HG03097 (cell line): Measurements from ENCODE around the gene SLC47A2.
"Not testable (repeated sequence)": the region's sequence is repeated elsewhere in the genome, so short reads cannot be mapped to it uniquely, and the experiment has no call there.

Experiments
- ATAC-seq: cut with Tn5 transposase; IDR thresholded peaks from one replicate; pipeline ENCODE4 v1.9.1; 2021; ENCODE audit not compliant: unreplicated experiment, low FRiP score

Gene SLC47A2

GRCh38 chr17:19716108-19717030 lies at the start of gene SLC47A2:
TSS of gene SLC47A2 (minus strand) at chr17:19716584. CDS start at chr17:19716555, 29 bp downstream.
- ATAC-seq = no peak

GRCh38 chr17:19766016-19766415 lies 49.6 kb upstream of the SLC47A2 start:
- no peak for ATAC-seq

- not testable (repeated sequence) for ATAC-seq
Measured at GRCh38 chr17:19763991-19764390, 47.6 kb upstream of the SLC47A2 start.

GRCh38 chr17:19763416-19763815 lies 47.0 kb upstream of the SLC47A2 start:
- no peak for ATAC-seq

- ATAC-seq = no peak
Measured at GRCh38 chr17:19762515-19762961, 46.2 kb upstream of the SLC47A2 start.

- ATAC-seq = no peak
Measured at GRCh38 chr17:19760746-19761145, 44.4 kb upstream of the SLC47A2 start.

GRCh38 chr17:19759568-19760549 lies 43.5 kb upstream of the SLC47A2 start:
- ATAC-seq = no peak

GRCh38 chr17:19757536-19758180 lies 41.3 kb upstream of the SLC47A2 start:
- no peak for ATAC-seq

GRCh38 chr17:19756546-19756945 lies 40.2 kb upstream of the SLC47A2 start:
- ATAC-seq = no peak

GRCh38 chr17:19755821-19756510 lies 39.6 kb upstream of the SLC47A2 start:
- ATAC-seq = no peak

- no peak for ATAC-seq
Measured at GRCh38 chr17:19755392-19755791, 39.0 kb upstream of the SLC47A2 start.

- no peak for ATAC-seq
Measured at GRCh38 chr17:19753661-19754463, 37.5 kb upstream of the SLC47A2 start.

- ATAC-seq = no peak
Measured at GRCh38 chr17:19753051-19753509, 36.7 kb upstream of the SLC47A2 start.

- no peak for ATAC-seq
Measured at GRCh38 chr17:19752216-19753050, 36.0 kb upstream of the SLC47A2 start.

GRCh38 chr17:19750835-19751234 lies 34.5 kb upstream of the SLC47A2 start:
- no peak for ATAC-seq

GRCh38 chr17:19750020-19750572 lies 33.7 kb upstream of the SLC47A2 start:
- no peak for ATAC-seq

- no peak for ATAC-seq
Measured at GRCh38 chr17:19748807-19749193, 32.4 kb upstream of the SLC47A2 start.
